Measurements from ENCODE around the gene AKNA. TPM values are rescaled to one million over a fixed set of nuclear protein-coding genes. Genes with fewer than 3 reads are reported as not detected.

AKNA gene
- total RNA-seq, 1 donor from 2014 or later: 6.3 TPM

GRCh38 chr9:114417511-114417910 lies 29.7 kb upstream of the AKNA start:
- Histone ChIP-seq H3K4me3 (no peak overlapping the region), H3K9me3 (replicated peaks) (no peaks in the 10 kb centered on the region), H3K27me3 (ENCODE audit: low read depth) (peaks cover 29% of the 10 kb centered on the region), H3K36me3 (no peaks in the 10 kb centered on the region), H3K4me1 (no peaks in the 10 kb centered on the region), H3K27ac (replicated peaks) (no peak overlapping the region)
- intact Hi-C loops (cut with micrococcal nuclease): no loop called here
- no peak for TF ChIP-seq CTCF (IDR thresholded peaks at IDR 0.05; ENCODE audit: borderline replicate concordance)
- DNase-seq: no peak

GRCh38 chr9:114416906-114417305 lies 29.1 kb upstream of the AKNA start:
- H3K36me3 ChIP-seq: no peaks in the 10 kb centered on the region
- TF ChIP-seq CTCF (IDR thresholded peaks at IDR 0.05; ENCODE audit: borderline replicate concordance): no peak
- no peak overlapping the region for H3K27ac ChIP-seq (replicated peaks)
- no peaks in the 10 kb centered on the region for H3K4me1 ChIP-seq
- intact Hi-C loops (cut with micrococcal nuclease): no loop called here
- H3K4me3 ChIP-seq: no peak overlapping the region
- H3K9me3 ChIP-seq (replicated peaks): no peaks in the 10 kb centered on the region
- DNase-seq: no peak
- peaks cover 27% of the 10 kb centered on the region for H3K27me3 ChIP-seq (ENCODE audit: low read depth)

- H3K27me3 ChIP-seq (ENCODE audit: low read depth): peaks cover 29% of the 10 kb centered on the region
- no peak overlapping the region for H3K27ac ChIP-seq (replicated peaks)
- H3K4me3 ChIP-seq: no peak overlapping the region
- no peak for TF ChIP-seq CTCF (IDR thresholded peaks at IDR 0.05; ENCODE audit: borderline replicate concordance)
- no peaks in the 10 kb centered on the region for H3K36me3 ChIP-seq
- no peaks in the 10 kb centered on the region for H3K4me1 ChIP-seq
- DNase-seq: no peak
- intact Hi-C loops (cut with micrococcal nuclease): no loop called here
- H3K9me3 ChIP-seq (replicated peaks): no peaks in the 10 kb centered on the region
Observed at GRCh38 chr9:114416290-114416689, 28.5 kb upstream of the AKNA start.

- Histone ChIP-seq H3K36me3 (no peaks in the 10 kb centered on the region), H3K4me3 (no peak overlapping the region), H3K27ac (replicated peaks) (no peak overlapping the region), H3K27me3 (ENCODE audit: low read depth) (peaks cover 23% of the 10 kb centered on the region), H3K4me1 (no peaks in the 10 kb centered on the region), H3K9me3 (replicated peaks) (no peaks in the 10 kb centered on the region)
- DNase-seq: no peak
- TF ChIP-seq CTCF (IDR thresholded peaks at IDR 0.05; ENCODE audit: borderline replicate concordance): no peak
- intact Hi-C loops (cut with micrococcal nuclease): no loop called here
Observed at GRCh38 chr9:114414346-114414745, 26.6 kb upstream of the AKNA start.

- H3K4me3 ChIP-seq: no peak overlapping the region
- no peaks in the 10 kb centered on the region for H3K4me1 ChIP-seq
- H3K27me3 ChIP-seq (ENCODE audit: low read depth): peaks cover 18% of the 10 kb centered on the region
- H3K9me3 ChIP-seq (replicated peaks): no peaks in the 10 kb centered on the region
- TF ChIP-seq CTCF (IDR thresholded peaks at IDR 0.05; ENCODE audit: borderline replicate concordance): no peak
- intact Hi-C loops (cut with micrococcal nuclease): no loop called here
- no peak overlapping the region for H3K27ac ChIP-seq (replicated peaks)
- no peaks in the 10 kb centered on the region for H3K36me3 ChIP-seq
- no peak for DNase-seq
Observed at GRCh38 chr9:114413861-114414301, 26.1 kb upstream of the AKNA start.
